ENCODE data around the gene SYT14.

Gene SYT14

GRCh38 chr1:210151052-210151672 is 213.1 kb downstream of the SYT14 start:
- TF ChIP-seq TOX (CRISPR knock-in tag; IDR thresholded peaks at IDR 0.05; ENCODE audit: borderline replicate concordance), result no peak
- no peak for ATAC-seq

- ATAC-seq, result no peak
- no peak for TF ChIP-seq TCF4 (CRISPR knock-in tag; IDR thresholded peaks at IDR 0.05; ENCODE audit: borderline replicate concordance)
- TF ChIP-seq ZNF8 (CRISPR knock-in tag; IDR thresholded peaks at IDR 0.05), result no peak
- no peak for TF ChIP-seq OSR1 (CRISPR knock-in tag; IDR thresholded peaks at IDR 0.05)
- no peak for TF ChIP-seq ZNF70 (CRISPR knock-in tag; IDR thresholded peaks at IDR 0.05)
- TF ChIP-seq ZC3H10 (CRISPR knock-in tag; IDR thresholded peaks at IDR 0.05), result no peak
- TF ChIP-seq CSRNP3 (CRISPR knock-in tag; IDR thresholded peaks at IDR 0.05), result no peak
- no peak for TF ChIP-seq PPARA (CRISPR knock-in tag; IDR thresholded peaks at IDR 0.05; ENCODE audit: borderline replicate concordance)
- TF ChIP-seq ZNF565 (CRISPR knock-in tag; conservative IDR thresholded peaks at IDR 0.05; ENCODE audit: low read depth), result no peak
- no peak for TF ChIP-seq BACH2 (CRISPR knock-in tag; IDR thresholded peaks at IDR 0.05; ENCODE audit: borderline replicate concordance)
- TF ChIP-seq CREB5 (CRISPR knock-in tag; IDR thresholded peaks at IDR 0.05; ENCODE audit: low read depth), result no peak
- TF ChIP-seq, protein P1, sequence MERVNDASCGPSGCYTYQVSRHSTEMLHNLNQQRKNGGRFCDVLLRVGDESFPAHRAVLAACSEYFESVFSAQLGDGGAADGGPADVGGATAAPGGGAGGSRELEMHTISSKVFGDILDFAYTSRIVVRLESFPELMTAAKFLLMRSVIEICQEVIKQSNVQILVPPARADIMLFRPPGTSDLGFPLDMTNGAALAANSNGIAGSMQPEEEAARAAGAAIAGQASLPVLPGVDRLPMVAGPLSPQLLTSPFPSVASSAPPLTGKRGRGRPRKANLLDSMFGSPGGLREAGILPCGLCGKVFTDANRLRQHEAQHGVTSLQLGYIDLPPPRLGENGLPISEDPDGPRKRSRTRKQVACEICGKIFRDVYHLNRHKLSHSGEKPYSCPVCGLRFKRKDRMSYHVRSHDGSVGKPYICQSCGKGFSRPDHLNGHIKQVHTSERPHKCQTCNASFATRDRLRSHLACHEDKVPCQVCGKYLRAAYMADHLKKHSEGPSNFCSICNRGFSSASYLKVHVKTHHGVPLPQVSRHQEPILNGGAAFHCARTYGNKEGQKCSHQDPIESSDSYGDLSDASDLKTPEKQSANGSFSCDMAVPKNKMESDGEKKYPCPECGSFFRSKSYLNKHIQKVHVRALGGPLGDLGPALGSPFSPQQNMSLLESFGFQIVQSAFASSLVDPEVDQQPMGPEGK (CRISPR knock-in tag; IDR thresholded peaks at IDR 0.05; ENCODE audit: borderline replicate concordance), result no peak
These were observed 221.2 kb downstream of the SYT14 start for GRCh38 chr1:210159211-210159610.

GRCh38 chr1:210170220-210170619 is 232.2 kb downstream of the SYT14 start:
- no peak for TF ChIP-seq CSDC2 (CRISPR knock-in tag; IDR thresholded peaks at IDR 0.05)
- TF ChIP-seq ZNF70 (CRISPR knock-in tag; IDR thresholded peaks at IDR 0.05), result no peak
- TF ChIP-seq POU6F1 (CRISPR knock-in tag; IDR thresholded peaks at IDR 0.05; ENCODE audit: borderline replicate concordance, low read depth), result no peak
- TF ChIP-seq CREB5 (CRISPR knock-in tag; IDR thresholded peaks at IDR 0.05; ENCODE audit: low read depth), result no peak
- no peak for TF ChIP-seq ZFP3 (CRISPR knock-in tag; IDR thresholded peaks at IDR 0.05)
- TF ChIP-seq ZC3H10 (CRISPR knock-in tag; IDR thresholded peaks at IDR 0.05), result no peak
- no peak for TF ChIP-seq ARNTL (CRISPR knock-in tag; IDR thresholded peaks at IDR 0.05; ENCODE audit: borderline replicate concordance, low read depth)
- no peak for TF ChIP-seq SNAI2 (CRISPR knock-in tag; IDR thresholded peaks at IDR 0.05)
- no peak for TF ChIP-seq RARB (CRISPR knock-in tag; IDR thresholded peaks at IDR 0.05)
- no peak for TF ChIP-seq PPARA (CRISPR knock-in tag; IDR thresholded peaks at IDR 0.05; ENCODE audit: borderline replicate concordance)
- TF ChIP-seq CSRNP3 (CRISPR knock-in tag; IDR thresholded peaks at IDR 0.05), result no peak
- no peak for TF ChIP-seq ESRRG (CRISPR knock-in tag; IDR thresholded peaks at IDR 0.05)
- TF ChIP-seq, protein P1 (CRISPR knock-in tag; IDR thresholded peaks at IDR 0.05; ENCODE audit: borderline replicate concordance), result no peak
- no peak for TF ChIP-seq TOX (CRISPR knock-in tag; IDR thresholded peaks at IDR 0.05; ENCODE audit: borderline replicate concordance)
- no peak for TF ChIP-seq TSHZ2 (CRISPR knock-in tag; IDR thresholded peaks at IDR 0.05)
- TF ChIP-seq TCF4 (CRISPR knock-in tag; IDR thresholded peaks at IDR 0.05; ENCODE audit: borderline replicate concordance), result no peak
- no peak for TF ChIP-seq ZFP30 (CRISPR knock-in tag; IDR thresholded peaks at IDR 0.05)
- ATAC-seq, result no peak

All from SK-N-SH treated with all-trans-retinoic acid at 6 μM for 48 hours (cell line).